ENCODE data around the gene PSORS1C2.
"Not testable (repeated sequence)": the region's sequence is repeated elsewhere in the genome, so short reads cannot be mapped to it uniquely, and the experiment has no call there.

Gene PSORS1C2

GRCh38 chr6:31138982-31139381 lies at the start of gene PSORS1C2:
Gene PSORS1C2, minus strand, starts transcription at chr6:31139066. Its CDS starts 40 bp downstream, at chr6:31139026.
- DNase-seq (ENCODE audit: low read depth, low spot score) = no peak

- no peak for DNase-seq (ENCODE audit: low read depth, low spot score)
Observed at GRCh38 chr6:31187780-31188194, 48.9 kb upstream of the PSORS1C2 start.

GRCh38 chr6:31186052-31186734 lies 47.3 kb upstream of the PSORS1C2 start:
- no peak for DNase-seq (ENCODE audit: low read depth, low spot score)

GRCh38 chr6:31185695-31186051 lies 46.8 kb upstream of the PSORS1C2 start:
- not testable (repeated sequence) for DNase-seq (ENCODE audit: low read depth, low spot score)

GRCh38 chr6:31183859-31184258 lies 45.0 kb upstream of the PSORS1C2 start:
- DNase-seq (ENCODE audit: low read depth, low spot score) = not testable (repeated sequence)

GRCh38 chr6:31183287-31183686 lies 44.4 kb upstream of the PSORS1C2 start:
- DNase-seq (ENCODE audit: low read depth, low spot score) = not testable (repeated sequence)

GRCh38 chr6:31180500-31180899 lies 41.6 kb upstream of the PSORS1C2 start:
- no peak for DNase-seq (ENCODE audit: low read depth, low spot score)

- DNase-seq (ENCODE audit: low read depth, low spot score) = no peak
Observed at GRCh38 chr6:31179896-31180295, 41.0 kb upstream of the PSORS1C2 start.

GRCh38 chr6:31179042-31179386 lies 40.1 kb upstream of the PSORS1C2 start:
- no peak for DNase-seq (ENCODE audit: low read depth, low spot score)

GRCh38 chr6:31178143-31179041 lies 39.5 kb upstream of the PSORS1C2 start:
- no peak for DNase-seq (ENCODE audit: low read depth, low spot score)

- DNase-seq (ENCODE audit: low read depth, low spot score) = no peak
Observed at GRCh38 chr6:31175971-31176370, 37.1 kb upstream of the PSORS1C2 start.

- no peak for DNase-seq (ENCODE audit: low read depth, low spot score)
Observed at GRCh38 chr6:31174378-31174777, 35.5 kb upstream of the PSORS1C2 start.

GRCh38 chr6:31173406-31173805 lies 34.5 kb upstream of the PSORS1C2 start:
- DNase-seq (ENCODE audit: low read depth, low spot score) = no peak

- peak; percentile 98 for DNase-seq (ENCODE audit: low read depth, low spot score)
Observed at GRCh38 chr6:31172973-31173384, 34.1 kb upstream of the PSORS1C2 start.

GRCh38 chr6:31171931-31172905 lies 33.4 kb upstream of the PSORS1C2 start:
- peak; percentile 99 for DNase-seq (ENCODE audit: low read depth, low spot score)

GRCh38 chr6:31170987-31171671 lies 32.3 kb upstream of the PSORS1C2 start:
- DNase-seq (ENCODE audit: low read depth, low spot score) = no peak

GRCh38 chr6:31170600-31170881 lies 31.7 kb upstream of the PSORS1C2 start, which contains the start of gene POU5F1:
Gene POU5F1, minus strand, starts transcription at chr6:31170682. Its CDS starts 62 bp downstream, at chr6:31170620.
- no peak for DNase-seq (ENCODE audit: low read depth, low spot score)

- not testable (repeated sequence) for DNase-seq (ENCODE audit: low read depth, low spot score)
Observed at GRCh38 chr6:31169858-31170599, 31.2 kb upstream of the PSORS1C2 start.

- DNase-seq (ENCODE audit: low read depth, low spot score) = no peak
Observed at GRCh38 chr6:31169123-31169857, 30.4 kb upstream of the PSORS1C2 start.

GRCh38 chr6:31168606-31169005 lies 29.7 kb upstream of the PSORS1C2 start:
- DNase-seq (ENCODE audit: low read depth, low spot score) = no peak

Data from iPS DF 19.7 (cell line).